Fibroblast of mammary gland (primary cell): ENCODE measurements around the gene TMEM164.
A peak's percentile ranks its signal among the peaks of the same experiment; 100 is the strongest.

Experiments used
- DNase-seq: peaks from one replicate; pipeline ENCODE4 v3.0.0-alpha.2; 2010; ENCODE audit warnings: low read depth
- H3K4me3 ChIP-seq: 2 replicates; pipeline ENCODE4 v1.5.1; 2011; ENCODE audit warnings: low read depth, mild to moderate bottlenecking, low read length, moderate library complexity; ENCODE audit not compliant: control insufficient read depth
- CTCF ChIP-seq: conservative IDR thresholded peaks from 2 replicates; pipeline ENCODE4 v1.5.1; 2011; ENCODE audit warnings: low read depth, low read length, inconsistent platforms; ENCODE audit not compliant: control insufficient read depth, insufficient read depth

TMEM164 gene

DNA sequence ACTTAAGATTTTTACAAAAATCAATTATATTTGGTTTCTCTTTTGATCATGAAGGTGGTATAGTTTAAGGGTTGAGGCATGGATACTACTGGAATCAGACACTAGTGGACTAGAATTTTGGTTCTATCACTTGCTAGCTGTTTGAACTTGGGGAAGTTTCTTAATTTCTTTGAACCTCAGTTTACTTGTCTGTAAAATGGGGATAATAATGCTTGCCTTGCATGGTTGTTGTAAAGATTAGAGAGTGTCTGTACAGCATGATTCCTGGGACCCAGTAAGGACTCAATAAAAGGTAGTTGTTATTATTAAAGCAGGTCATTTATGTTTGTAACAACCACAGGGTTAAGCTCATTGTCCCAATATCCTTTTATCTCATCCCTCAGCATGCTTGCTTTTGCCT is 36.0 kb downstream of the TMEM164 start:
- no peak overlapping the region for H3K4me3 ChIP-seq
- TF ChIP-seq CTCF, result no peak
- no peak for DNase-seq

- no peak for TF ChIP-seq CTCF
- H3K4me3 ChIP-seq, result no peak overlapping the region
- DNase-seq, result no peak
Measured at GRCh38 chrX:110041980-110042379, 39.1 kb downstream of the TMEM164 start.

DNA sequence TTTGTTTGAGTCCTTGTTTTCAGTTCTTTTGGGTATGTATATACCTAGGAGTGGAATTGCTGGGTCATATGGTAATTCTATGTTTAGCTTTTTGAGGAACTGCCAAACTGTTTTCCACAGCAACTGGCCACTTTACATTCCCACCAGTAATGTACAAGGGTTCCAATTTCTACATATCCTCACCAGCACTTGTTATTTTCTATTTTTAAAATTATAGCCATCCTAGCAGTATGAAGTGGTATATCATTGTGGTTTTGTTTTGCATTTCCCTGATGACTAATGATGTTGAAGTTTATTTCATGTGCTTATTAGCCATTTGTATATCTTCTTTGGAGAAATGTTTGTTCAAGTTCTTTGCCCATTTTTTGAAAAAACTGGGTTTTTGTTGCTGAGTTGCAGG is 39.6 kb downstream of the TMEM164 start:
- H3K4me3 ChIP-seq, result no peak overlapping the region
- peak; percentile 59 for DNase-seq
- TF ChIP-seq CTCF, result no peak

- TF ChIP-seq CTCF, result no peak
- H3K4me3 ChIP-seq, result no peak overlapping the region
- DNase-seq, result no peak
Measured at GRCh38 chrX:110043506-110043905, 40.6 kb downstream of the TMEM164 start.

DNA sequence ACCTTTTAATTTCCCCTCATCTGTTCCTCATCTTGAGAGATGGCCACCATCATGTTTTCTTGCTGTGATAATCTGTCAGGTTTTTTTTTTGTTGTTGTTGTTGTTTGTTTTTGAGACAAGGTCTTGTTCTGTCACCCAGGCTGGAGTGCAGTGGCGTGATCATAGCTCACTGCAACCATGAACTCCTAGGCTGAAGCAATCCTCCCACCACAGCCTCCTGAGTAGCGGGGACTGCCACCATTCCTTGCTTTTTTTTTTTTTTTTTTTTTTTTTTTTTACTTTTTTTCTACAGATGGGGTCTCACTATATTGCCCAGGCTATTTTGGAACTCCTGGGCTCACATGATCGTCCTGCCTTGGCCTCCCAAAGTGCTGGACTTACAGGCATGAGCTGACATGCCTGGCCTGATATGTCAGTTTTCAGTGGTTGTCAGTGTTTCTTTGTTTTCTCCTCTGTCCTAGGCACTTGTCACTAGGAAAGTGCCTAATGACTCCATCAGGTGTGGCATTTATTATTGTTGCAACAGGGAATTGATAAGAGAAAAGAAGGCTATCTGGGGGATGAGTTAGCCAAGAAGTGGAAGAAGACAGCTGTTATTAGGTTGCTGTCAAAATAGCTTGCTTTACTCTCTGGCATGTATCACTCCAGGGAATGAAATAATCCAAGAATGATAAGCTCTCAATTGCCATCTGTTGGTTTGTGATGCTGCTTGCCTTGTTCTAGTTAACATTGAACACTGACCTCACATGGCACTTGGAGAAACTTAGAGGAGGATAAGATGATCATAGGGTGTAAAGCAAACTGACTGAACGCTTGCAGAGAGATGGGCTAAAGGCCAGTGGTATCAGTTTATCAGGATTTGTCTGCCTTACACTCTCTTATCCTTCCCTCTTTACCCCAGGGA is 41.7 kb downstream of the TMEM164 start:
- DNase-seq, result no peak
- H3K4me3 ChIP-seq, result no peak overlapping the region
- TF ChIP-seq CTCF, result no peak

GRCh38 chrX:110045421-110045820 is 42.5 kb downstream of the TMEM164 start:
- DNase-seq, result no peak
- no peak for TF ChIP-seq CTCF
- H3K4me3 ChIP-seq, result no peak overlapping the region
